GM20000 (cell line): ENCODE measurements around the gene TOB1.

Source experiments
- DNase-seq: peaks from one replicate; pipeline ENCODE4 v3.0.0; 2012; ENCODE audit warnings: low spot score
- CTCF ChIP-seq: IDR thresholded peaks from 2 replicates; pipeline ENCODE4 v1.5.1; 2012; ENCODE audit warnings: mild to moderate bottlenecking, control low read depth; ENCODE audit errors: extremely low read depth, missing control alignments

The TOB1 gene

GRCh38 chr17:50858486-50859225, 7.5 kb downstream of the TOB1 start:
- no peak for TF ChIP-seq CTCF
- DNase-seq, result no peak

- TF ChIP-seq CTCF, result no peak
Measured at GRCh38 chr17:50856431-50856830, 9.7 kb downstream of the TOB1 start.

GRCh38 chr17:50855708-50856330, 10.3 kb downstream of the TOB1 start:
- DNase-seq, result no peak
- TF ChIP-seq CTCF, result no peak

More at GRCh38 chr17:50856431-50856830, 9.7 kb downstream of the TOB1 start:
- DNase-seq, result no peak

- TF ChIP-seq CTCF, result no peak
- no peak for DNase-seq
Measured at GRCh38 chr17:50853781-50854180, 12.4 kb downstream of the TOB1 start.

GRCh38 chr17:50853015-50853615, 13.0 kb downstream of the TOB1 start:
- DNase-seq, result no peak
- TF ChIP-seq CTCF, result no peak

- TF ChIP-seq CTCF, result no peak
- no peak for DNase-seq
Measured at GRCh38 chr17:50850640-50851039, 15.5 kb downstream of the TOB1 start.

- no peak for DNase-seq
Measured at GRCh38 chr17:50848711-50849110, 17.4 kb downstream of the TOB1 start.

More at GRCh38 chr17:50848711-50849110, 17.4 kb downstream of the TOB1 start:
- TF ChIP-seq CTCF, result no peak
